GM23248 (cell line): Measurements from ENCODE around the gene DRD1. TPM values are rescaled to one million over a fixed set of nuclear protein-coding genes. Genes with fewer than 3 reads are reported as not detected.
A peak's percentile ranks its signal among the peaks of the same experiment; 100 is the strongest.
"Not testable (repeated sequence)": the region's sequence is repeated elsewhere in the genome, so short reads cannot be mapped to it uniquely, and the experiment has no call there.

Experiments used
- DNase-seq: peaks from one replicate; pipeline ENCODE4 v3.0.0-alpha.2; 2015
- H2AFZ ChIP-seq: fragments of 200-600 bp; sonication (generic); 2 replicates; pipeline ENCODE4 v1.6.1; 2016; ENCODE audit warnings: antibody characterized with exemption
- H3F3A ChIP-seq: fragments of 200-600 bp; sonication (generic); 2 replicates; pipeline ENCODE4 v1.6.1; 2016; ENCODE audit warnings: mild to moderate bottlenecking, antibody characterized with exemption, mixed run types; ENCODE audit not compliant: insufficient read depth
- H3K27ac ChIP-seq: fragments of 200-600 bp; sonication (generic); 2 replicates; pipeline ENCODE4 v1.5.1; 2016; ENCODE audit warnings: mild to moderate bottlenecking
- H3K27me3 ChIP-seq: fragments of 200-600 bp; sonication (generic); replicated peaks from 2 replicates; pipeline ENCODE4 v1.6.1; 2016; ENCODE audit warnings: mild to moderate bottlenecking; ENCODE audit not compliant: insufficient read depth
- H3K36me3 ChIP-seq: fragments of 200-600 bp; sonication (generic); 2 replicates; pipeline ENCODE4 v1.6.1; 2016; ENCODE audit warnings: low read depth, mild to moderate bottlenecking
- H3K4me1 ChIP-seq: fragments of 200-600 bp; sonication (generic); 2 replicates; pipeline ENCODE4 v1.6.1; 2016; ENCODE audit warnings: mild to moderate bottlenecking; ENCODE audit not compliant: insufficient read depth
- H3K4me2 ChIP-seq: fragments of 200-600 bp; sonication (generic); one replicate; pipeline ENCODE4 v1.6.1; 2016; ENCODE audit warnings: mild to moderate bottlenecking; ENCODE audit not compliant: unreplicated experiment
- H3K4me3 ChIP-seq: fragments of 200-600 bp; sonication (generic); 2 replicates; pipeline ENCODE4 v1.5.1; 2016; ENCODE audit warnings: mild to moderate bottlenecking
- H3K79me2 ChIP-seq: fragments of 200-600 bp; sonication (generic); 2 replicates; pipeline ENCODE4 v1.6.1; 2016; ENCODE audit warnings: mild to moderate bottlenecking; ENCODE audit not compliant: insufficient read depth
- H3K9ac ChIP-seq: fragments of 200-600 bp; sonication (generic); 2 replicates; pipeline ENCODE4 v1.6.1; 2016; ENCODE audit warnings: mild to moderate bottlenecking
- H3K9me2 ChIP-seq: fragments of 200-600 bp; sonication (generic); 2 replicates; pipeline ENCODE4 v1.6.1; 2016; ENCODE audit warnings: mixed run types, mild to moderate bottlenecking, moderate library complexity; ENCODE audit not compliant: insufficient read depth
- H3K9me3 ChIP-seq: fragments of 200-600 bp; sonication (generic); one replicate; pipeline ENCODE4 v1.6.1; 2017; ENCODE audit warnings: low read depth
- H4K20me1 ChIP-seq: fragments of 200-600 bp; sonication (generic); 2 replicates; pipeline ENCODE4 v1.6.0; 2016; ENCODE audit not compliant: insufficient read depth
- EZH2 ChIP-seq: fragments of 200-600 bp; sonication (generic); IDR thresholded peaks from 2 replicates; pipeline ENCODE4 v1.6.1; 2018; ENCODE audit warnings: antibody characterized with exemption, mild to moderate bottlenecking; ENCODE audit not compliant: insufficient read depth, poor library complexity, severe bottlenecking
- EZH2phosphoT487 ChIP-seq: fragments of 200-600 bp; sonication (generic); IDR thresholded peaks from 2 replicates; pipeline ENCODE4 v1.6.1; 2018; ENCODE audit warnings: antibody characterized with exemption, moderate library complexity, mild to moderate bottlenecking, low read depth; ENCODE audit not compliant: insufficient read depth
- WGBS, 2 experiments: methylation state at CpG; one replicate each; pipeline ENCODE4 v1.1.6; 2015 to 2017; ENCODE audit warnings: low lambda C conversion rate in 2 of 2, low coverage in 1 of 2; ENCODE audit errors: missing lambda C conversion rate in 2 of 2; 5-methylcytosine and 5-hydroxymethylcytosine counted together
- in situ Hi-C: fragments of 300-500 bp; cut with MboI; formaldehyde crosslinking; loops from 2 replicates; pipeline ENCODE4 v1.15.0; 2020
- polyA plus RNA-seq: library from polyadenylated mRNA; unstranded; fragments of >200 nt; fragmentation: Nextera tagmentation; extraction: Ambion mirVana; gene quantifications from 2 replicates; pipeline ENCODE4 v1.2.1, GENCODE V29; 2016
- total RNA-seq: library from RNA; depleted of rRNA; stranded (reverse); fragments of >200 nt; shearing (Covaris generic); gene quantifications from 2 replicates; pipeline ENCODE4 v1.2.3, GENCODE V29; 2014

The DRD1 gene
- total and polyA plus RNA-seq, 2 experiments from 2014 or later: not detected

- H3K36me3 ChIP-seq: no peaks in the 10 kb centered on the region
- WGBS, 2 experiments: 42 to 44% methylated on average over 7 of the region's 7 CpGs
Measured at GRCh38 chr5:175460126-175460525, 16.1 kb upstream of the DRD1 start.

GRCh38 chr5:175457466-175457865, 13.5 kb upstream of the DRD1 start:
- TF ChIP-seq EZH2 (no peak), EZH2phosphoT487 (no peak)
- WGBS, 2 experiments: 16 to 34% methylated on average over 1 of the region's 1 CpG
- in situ Hi-C loops: no loop called here

More at GRCh38 chr5:175460126-175460525, 16.1 kb upstream of the DRD1 start:
- H3K27me3 ChIP-seq: peaks cover 5% of the 10 kb centered on the region; the same call in 1 of the 2 replicates
- H3K79me2 ChIP-seq: no peaks in the 10 kb centered on the region
- no peaks in the 10 kb centered on the region for H3F3A ChIP-seq
- no peak overlapping the region for H3K4me3 ChIP-seq
- no peaks in the 10 kb centered on the region for H4K20me1 ChIP-seq
- no peak overlapping the region for H3K4me2 ChIP-seq
- H3K9ac ChIP-seq: no peak overlapping the region
- no peak overlapping the region for H2AFZ ChIP-seq
- H3K9me3 ChIP-seq: no peaks in the 10 kb centered on the region
- H3K27ac ChIP-seq: no peak overlapping the region
- TF ChIP-seq EZH2phosphoT487 (no peak), EZH2 (no peak)
- peak; percentile 50 for DNase-seq
- no peaks in the 10 kb centered on the region for H3K4me1 ChIP-seq
- in situ Hi-C loops: no loop called here
- H3K9me2 ChIP-seq: no peaks in the 10 kb centered on the region

GRCh38 chr5:175456105-175456742, 12.2 kb upstream of the DRD1 start:
- no peaks in the 10 kb centered on the region for H4K20me1 ChIP-seq
- in situ Hi-C loops: no loop called here
- H3K79me2 ChIP-seq: no peaks in the 10 kb centered on the region
- no peak overlapping the region for H2AFZ ChIP-seq
- H3K27ac ChIP-seq: no peak overlapping the region
- H3K27me3 ChIP-seq: peaks cover 11% of the 10 kb centered on the region; the same call in 1 of the 2 replicates
- no peak overlapping the region for H3K4me3 ChIP-seq
- no peak for TF ChIP-seq EZH2phosphoT487
- TF ChIP-seq EZH2: no peak
- no peaks in the 10 kb centered on the region for H3K36me3 ChIP-seq
- no peaks in the 10 kb centered on the region for H3K9me3 ChIP-seq
- WGBS, 2 experiments: 63 to 65% methylated on average over 11 of the region's 11 CpGs
- H3K4me2 ChIP-seq: no peak overlapping the region
- no peak overlapping the region for H3K9ac ChIP-seq
- H3K9me2 ChIP-seq: no peaks in the 10 kb centered on the region
- H3F3A ChIP-seq: no peaks in the 10 kb centered on the region
- no peaks in the 10 kb centered on the region for H3K4me1 ChIP-seq
- DNase-seq: no peak

More at GRCh38 chr5:175457466-175457865, 13.5 kb upstream of the DRD1 start:
- Histone ChIP-seq H4K20me1 (no peaks in the 10 kb centered on the region), H3K4me2 (no peak overlapping the region), H2AFZ (no peak overlapping the region), H3K4me3 (no peak overlapping the region), H3K27ac (no peak overlapping the region), H3K9me2 (no peaks in the 10 kb centered on the region), H3K27me3 (peaks cover 8% of the 10 kb centered on the region; the same call in 1 of the 2 replicates), H3K36me3 (no peaks in the 10 kb centered on the region), H3F3A (no peaks in the 10 kb centered on the region), H3K9ac (no peak overlapping the region), H3K79me2 (no peaks in the 10 kb centered on the region), H3K4me1 (no peaks in the 10 kb centered on the region), H3K9me3 (no peaks in the 10 kb centered on the region)
- no peak for DNase-seq

GRCh38 chr5:175454338-175454737, 10.4 kb upstream of the DRD1 start:
- H3K4me3 ChIP-seq, H3K9me3 ChIP-seq, H3K9ac ChIP-seq, in situ Hi-C loops, H3K4me1 ChIP-seq, H3K4me2 ChIP-seq, H3K27ac ChIP-seq, H3K9me2 ChIP-seq, H3F3A ChIP-seq, H2AFZ ChIP-seq, DNase-seq, H3K79me2 ChIP-seq, H3K36me3 ChIP-seq, H4K20me1 ChIP-seq: not testable (repeated sequence)
- 57 to 60% methylated on average over 5 of the region's 5 CpGs for WGBS, 2 experiments
- H3K27me3 ChIP-seq: peaks cover 17% of the 10 kb centered on the region
